ENCODE measurements around the gene TMEM266.

Gene TMEM266

GRCh38 chr15:76162784-76163456 is 103.1 kb downstream of the TMEM266 start:
- DNase-seq: no peak

GRCh38 chr15:76163457-76164295 is 103.9 kb downstream of the TMEM266 start:
- no peak for DNase-seq

- no peak for DNase-seq
These were observed 104.8 kb downstream of the TMEM266 start for GRCh38 chr15:76164602-76165001.

- DNase-seq: no peak
These were observed 106.2 kb downstream of the TMEM266 start for GRCh38 chr15:76165951-76166350.

GRCh38 chr15:76168237-76168984 is 108.6 kb downstream of the TMEM266 start:
- DNase-seq: no peak

- DNase-seq: no peak
These were observed 109.2 kb downstream of the TMEM266 start for GRCh38 chr15:76169018-76169417.

GRCh38 chr15:76169911-76170800 is 110.4 kb downstream of the TMEM266 start:
- no peak for DNase-seq

GRCh38 chr15:76172782-76173181 is 113.0 kb downstream of the TMEM266 start:
- DNase-seq: no peak

- DNase-seq: no peak
These were observed 113.6 kb downstream of the TMEM266 start for GRCh38 chr15:76173317-76173834.

GRCh38 chr15:76174654-76175053 is 114.9 kb downstream of the TMEM266 start:
- DNase-seq: no peak

- no peak for DNase-seq
These were observed 115.7 kb downstream of the TMEM266 start for GRCh38 chr15:76175442-76175841.

- no peak for DNase-seq
These were observed 116.3 kb downstream of the TMEM266 start for GRCh38 chr15:76176059-76176458.

GRCh38 chr15:76176487-76177085 is 116.8 kb downstream of the TMEM266 start:
- DNase-seq: no peak

- DNase-seq: no peak
These were observed 117.8 kb downstream of the TMEM266 start for GRCh38 chr15:76177491-76178040.

GRCh38 chr15:76178296-76179000 is 118.7 kb downstream of the TMEM266 start:
- DNase-seq: no peak

GRCh38 chr15:76179023-76179422 is 119.2 kb downstream of the TMEM266 start:
- DNase-seq: no peak

GRCh38 chr15:76180321-76180720 is 120.5 kb downstream of the TMEM266 start:
- no peak for DNase-seq

- peak in 1 of 2 donors; percentile 22 for DNase-seq
These were observed 121.9 kb downstream of the TMEM266 start for GRCh38 chr15:76181705-76182107.

- no peak for DNase-seq
These were observed 124.3 kb downstream of the TMEM266 start for GRCh38 chr15:76183930-76184649.

GRCh38 chr15:76184650-76185035 is 124.9 kb downstream of the TMEM266 start:
- no peak for DNase-seq
